ENCODE data around the gene ACSS3. TPM values are rescaled to one million over a fixed set of nuclear protein-coding genes. Genes with fewer than 3 reads are reported as not detected.

Gene ACSS3
- total RNA-seq, 1 experiment from 2014 or later, result 7.7 TPM

- TF ChIP-seq EZH2 (IDR thresholded peaks at IDR 0.05; ENCODE audit: borderline replicate concordance, low read depth, low read length, poor library complexity, severe bottlenecking), result no peak
- TF ChIP-seq CTCF (conservative IDR thresholded peaks at IDR 0.05; ENCODE audit: low read depth, low read length), result no peak
- no TSS peak for BruUV-seq (replicated peaks)
- Histone ChIP-seq H3K4me3 (ENCODE audit: low read depth, low read length, poor library complexity, severe bottlenecking) (no peak overlapping the region), H3K4me1 (ENCODE audit: insufficient read depth, low read length, poor library complexity, severe bottlenecking) (peaks cover 25% of the 10 kb centered on the region), H3K27me3 (replicated peaks; ENCODE audit: insufficient read depth, low read depth, low read length, poor library complexity) (no peaks in the 10 kb centered on the region), H3K27ac (ENCODE audit: low read depth, low read length, poor library complexity, severe bottlenecking) (no peak overlapping the region), H3K36me3 (ENCODE audit: insufficient read depth, low read length, poor library complexity, severe bottlenecking) (no peaks in the 10 kb centered on the region), H3K9me3 (ENCODE audit: low read depth, low read length, poor library complexity, severe bottlenecking) (no peaks in the 10 kb centered on the region)
- ChIA-PET CTCF (no interaction called here), POLR2A (ENCODE audit: low non-redundant PET) (no interaction called here)
- intact Hi-C loops (cut with micrococcal nuclease; ENCODE audit: unreplicated experiment), result loop anchor here (10.0 kb wide), 3 partner anchors 109 to 629 kb away; no protein-coding TSS in a partner anchor
- no peak for DNase-seq (ENCODE audit: low spot score)
Observed at GRCh38 chr12:81253360-81253759, 175.5 kb downstream of the ACSS3 start.

- no peaks in the 10 kb centered on the region for H3K36me3 ChIP-seq (ENCODE audit: insufficient read depth, low read length, poor library complexity, severe bottlenecking)
- no peak overlapping the region for H3K4me3 ChIP-seq (ENCODE audit: low read depth, low read length, poor library complexity, severe bottlenecking)
- DNase-seq (ENCODE audit: low spot score), result no peak
- intact Hi-C loops (cut with micrococcal nuclease; ENCODE audit: unreplicated experiment), result loop anchor here (5.0 to 10.0 kb wide), 5 partner anchors 111 to 1058 kb away; no protein-coding TSS in a partner anchor
- BruUV-seq (replicated peaks), result no TSS peak
- no peaks in the 10 kb centered on the region for H3K9me3 ChIP-seq (ENCODE audit: low read depth, low read length, poor library complexity, severe bottlenecking)
- CTCF ChIA-PET, result no interaction called here
- TF ChIP-seq CTCF (conservative IDR thresholded peaks at IDR 0.05; ENCODE audit: low read depth, low read length), result no peak
- no peak overlapping the region for H3K27ac ChIP-seq (ENCODE audit: low read depth, low read length, poor library complexity, severe bottlenecking)
- H3K4me1 ChIP-seq (ENCODE audit: insufficient read depth, low read length, poor library complexity, severe bottlenecking), result peaks cover 14% of the 10 kb centered on the region
- no peaks in the 10 kb centered on the region for H3K27me3 ChIP-seq (replicated peaks; ENCODE audit: insufficient read depth, low read depth, low read length, poor library complexity)
- POLR2A ChIA-PET (ENCODE audit: low non-redundant PET), result interaction anchor here (0.6 kb wide), 1 partner anchor 680 kb away, joined by 5 read pairs; no protein-coding TSS in a partner anchor
Observed at GRCh38 chr12:81255456-81255855, 177.6 kb downstream of the ACSS3 start.

GRCh38 chr12:81255947-81256346, 178.1 kb downstream of the ACSS3 start:
- peaks cover 14% of the 10 kb centered on the region for H3K4me1 ChIP-seq (ENCODE audit: insufficient read depth, low read length, poor library complexity, severe bottlenecking)
- no TSS peak for BruUV-seq (replicated peaks)
- no peak overlapping the region for H3K27ac ChIP-seq (ENCODE audit: low read depth, low read length, poor library complexity, severe bottlenecking)
- no peaks in the 10 kb centered on the region for H3K36me3 ChIP-seq (ENCODE audit: insufficient read depth, low read length, poor library complexity, severe bottlenecking)
- no peaks in the 10 kb centered on the region for H3K27me3 ChIP-seq (replicated peaks; ENCODE audit: insufficient read depth, low read depth, low read length, poor library complexity)
- TF ChIP-seq EZH2 (IDR thresholded peaks at IDR 0.05; ENCODE audit: borderline replicate concordance, low read depth, low read length, poor library complexity, severe bottlenecking), result no peak
- no peak for TF ChIP-seq CTCF (conservative IDR thresholded peaks at IDR 0.05; ENCODE audit: low read depth, low read length)
- H3K4me3 ChIP-seq (ENCODE audit: low read depth, low read length, poor library complexity, severe bottlenecking), result no peak overlapping the region
- no peaks in the 10 kb centered on the region for H3K9me3 ChIP-seq (ENCODE audit: low read depth, low read length, poor library complexity, severe bottlenecking)
- no peak for DNase-seq (ENCODE audit: low spot score)
- POLR2A ChIA-PET (ENCODE audit: low non-redundant PET), result interaction anchor here (0.6 kb wide), 1 partner anchor 681 kb away, joined by 5 read pairs; no protein-coding TSS in a partner anchor
- CTCF ChIA-PET, result no interaction called here
- intact Hi-C loops (cut with micrococcal nuclease; ENCODE audit: unreplicated experiment), result loop anchor here (5.0 to 10.0 kb wide), 5 partner anchors 111 to 1059 kb away; no protein-coding TSS in a partner anchor

All from A673 (cell line).